ENCODE data around the gene ADAMTS17.
A peak's percentile ranks its signal among the peaks of the same experiment; 100 is the strongest.

ADAMTS17 gene

DNA sequence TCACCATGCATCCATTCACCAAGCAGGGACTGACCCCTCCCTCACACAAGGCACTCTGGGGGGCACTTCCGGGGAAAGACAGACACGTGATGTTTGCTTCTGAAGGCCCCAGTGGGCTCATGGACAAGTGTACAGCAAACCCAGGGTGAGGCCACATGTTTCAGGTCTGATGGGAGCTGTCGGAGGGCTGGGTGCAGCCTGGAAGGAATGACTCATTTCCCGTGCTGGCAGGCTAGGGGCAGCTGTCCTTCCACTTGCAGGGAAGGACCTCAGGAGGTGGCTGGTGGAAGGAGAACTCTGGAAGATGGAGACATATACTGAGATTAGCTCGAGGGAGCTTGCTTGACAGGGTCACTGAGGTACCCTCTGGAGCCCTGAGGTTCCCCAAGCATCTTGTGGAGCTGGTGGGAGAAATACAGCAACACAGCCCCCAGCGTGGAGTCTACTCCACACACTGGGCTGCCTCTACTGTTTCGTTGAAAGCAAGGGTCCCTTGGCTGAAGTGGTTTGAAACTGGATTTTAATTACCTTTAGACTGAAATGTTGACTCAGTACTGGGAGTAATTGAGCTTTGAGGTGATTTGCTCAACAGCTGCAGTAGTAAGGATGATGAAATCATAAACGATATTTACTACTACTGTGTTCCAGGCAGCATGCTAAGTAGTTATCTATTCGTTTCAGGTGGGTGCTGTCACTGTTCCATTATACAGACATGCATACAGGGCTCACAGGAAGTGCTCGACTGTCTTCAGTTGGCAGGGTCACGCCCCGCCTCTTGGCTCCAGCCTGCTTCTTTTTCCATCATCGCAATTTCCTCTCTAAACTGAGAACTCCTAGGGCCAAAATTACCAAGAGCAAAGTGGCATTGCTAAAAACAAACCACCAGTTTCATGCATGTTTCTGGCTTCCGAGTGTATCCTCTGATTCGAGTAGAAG is 230.4 kb downstream of the ADAMTS17 start:
- DNase-seq (ENCODE audit: low spot score) = peak; percentile 78

DNA sequence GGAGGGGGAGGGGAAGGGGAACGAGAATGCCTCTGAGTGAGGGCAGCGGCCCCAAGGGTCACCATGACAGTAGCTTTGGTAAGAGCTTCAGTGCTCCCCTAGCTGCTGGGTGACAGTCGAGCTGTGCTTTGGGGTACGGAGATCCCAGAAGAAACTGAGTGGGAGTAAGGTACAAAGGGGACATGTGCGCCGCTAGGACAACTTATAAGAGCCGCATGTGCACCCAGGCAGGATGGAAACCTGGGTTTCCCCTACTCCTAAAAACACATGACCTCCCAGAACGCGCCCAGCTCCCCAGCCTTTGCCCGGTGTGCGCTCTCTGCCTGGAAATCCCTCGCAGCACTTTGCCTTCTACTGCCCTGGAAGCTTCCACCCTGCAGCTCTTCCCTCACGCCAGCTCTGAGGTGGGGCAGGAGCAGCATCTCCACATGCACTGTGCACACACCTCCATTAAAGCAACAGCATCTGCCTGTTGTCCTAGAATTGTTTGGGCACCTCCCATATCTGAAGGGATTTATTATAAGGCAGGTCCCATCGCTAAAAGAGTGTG is 232.2 kb downstream of the ADAMTS17 start:
- no peak for DNase-seq (ENCODE audit: low spot score)

DNA sequence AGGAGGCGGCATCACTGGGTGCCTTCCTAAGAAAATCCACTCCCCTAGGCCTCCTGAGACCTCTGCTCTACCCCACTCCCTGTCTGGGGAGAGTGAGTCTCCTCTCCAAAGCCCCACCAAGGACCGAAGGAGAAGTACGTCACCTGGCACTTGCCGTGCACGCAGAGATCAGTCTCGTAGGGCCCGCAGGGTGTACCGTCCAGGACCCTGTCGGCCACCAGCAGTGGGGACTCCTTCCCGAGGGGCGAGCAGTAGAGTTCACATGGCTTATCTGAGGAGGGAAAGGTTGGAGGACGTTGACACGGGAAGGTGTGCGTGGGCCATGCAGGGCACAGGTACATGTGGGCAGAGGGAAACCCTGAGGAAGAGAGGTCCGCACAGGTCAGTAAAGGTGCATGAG is 232.9 kb downstream of the ADAMTS17 start:
- no peak for DNase-seq (ENCODE audit: low spot score)

DNA sequence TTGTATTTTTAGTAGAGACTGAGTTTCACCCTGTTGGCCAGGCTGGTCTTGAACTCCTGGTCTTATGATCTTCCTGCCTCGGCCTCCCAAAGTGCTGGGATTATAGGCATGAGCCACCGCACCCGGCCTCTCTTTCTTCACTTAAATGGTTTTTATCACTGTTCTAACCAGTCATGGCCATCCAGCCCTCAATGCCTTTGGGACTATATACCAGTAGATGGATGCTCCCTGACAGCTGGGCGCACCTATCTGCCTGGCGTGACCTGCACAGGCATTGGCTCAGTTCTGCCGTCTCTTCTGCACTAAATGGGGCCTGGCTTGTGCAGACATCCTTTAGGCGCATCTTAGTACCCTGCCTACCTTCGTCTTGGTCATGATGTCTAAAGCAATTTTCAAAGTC is 233.4 kb downstream of the ADAMTS17 start:
- no peak for DNase-seq (ENCODE audit: low spot score)

DNA sequence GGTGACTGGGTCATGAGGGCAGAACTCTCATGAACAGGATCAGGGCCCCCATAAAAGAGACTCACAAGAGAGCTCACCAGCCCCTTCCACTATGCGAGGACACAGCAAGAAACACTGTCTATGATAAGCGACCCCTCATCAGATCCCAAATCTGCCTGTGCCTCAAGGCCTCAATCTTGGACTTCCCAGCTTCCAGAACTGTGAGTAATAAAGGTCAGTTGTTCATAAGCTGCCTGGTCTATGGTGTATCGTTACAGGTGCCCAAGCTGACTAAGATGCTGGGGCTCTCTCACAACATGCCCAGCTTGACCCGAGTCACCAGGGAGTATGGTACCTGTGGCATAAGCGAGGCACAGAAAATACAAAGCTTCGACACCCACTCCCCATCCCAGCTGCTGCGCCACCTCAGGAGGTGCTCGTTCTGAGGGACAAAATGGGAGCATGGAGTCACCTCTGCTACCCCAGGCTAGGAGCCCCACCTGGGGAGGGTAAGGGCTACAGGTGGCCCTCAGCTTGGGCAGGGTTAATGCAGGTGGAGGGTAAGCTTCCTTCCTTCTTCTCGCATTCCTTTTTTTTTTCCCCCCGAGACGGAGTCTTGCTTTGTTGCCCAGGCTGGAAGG is 234.1 kb downstream of the ADAMTS17 start:
- DNase-seq (ENCODE audit: low spot score) = no peak

DNA sequence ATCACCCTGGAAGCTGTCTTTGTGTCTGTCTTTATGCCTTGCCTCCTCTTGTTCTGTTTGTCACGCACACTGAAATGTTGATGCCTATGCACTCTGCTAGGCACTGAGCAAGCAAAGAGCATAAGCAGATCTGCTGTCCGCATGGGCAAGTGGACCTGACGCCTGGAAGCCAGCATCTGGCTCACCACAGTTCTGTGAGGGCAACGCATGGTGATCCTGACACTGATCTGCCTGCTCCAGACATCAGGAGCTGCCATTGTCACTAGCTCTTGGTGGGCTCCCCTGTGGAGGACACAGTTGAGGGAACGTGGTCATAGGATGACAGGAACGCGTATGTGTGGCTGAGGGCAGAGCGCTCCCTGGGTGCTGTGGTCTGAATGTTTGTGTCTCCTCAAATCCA is 234.6 kb downstream of the ADAMTS17 start:
- no peak for DNase-seq (ENCODE audit: low spot score)

DNA sequence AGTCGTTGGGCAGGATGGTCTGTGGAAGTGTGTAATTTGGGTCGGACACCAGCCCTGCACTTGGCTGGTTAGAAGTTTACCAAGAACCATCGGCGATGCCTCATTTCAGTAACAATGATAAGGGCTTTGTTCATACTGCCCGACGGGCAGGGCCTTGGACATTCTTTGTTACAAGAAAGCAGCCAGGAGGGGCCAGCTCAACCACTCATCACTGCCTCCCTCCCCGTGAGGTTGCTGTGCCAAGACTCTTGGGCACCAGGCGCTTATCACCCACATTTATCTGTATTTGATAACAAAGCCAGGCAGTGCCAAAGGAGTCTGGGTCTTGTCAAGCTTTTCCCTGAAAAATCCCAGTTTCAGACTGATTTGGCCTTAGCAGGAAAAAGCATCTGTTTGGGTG is 235.0 kb downstream of the ADAMTS17 start:
- no peak for DNase-seq (ENCODE audit: low spot score)

DNA sequence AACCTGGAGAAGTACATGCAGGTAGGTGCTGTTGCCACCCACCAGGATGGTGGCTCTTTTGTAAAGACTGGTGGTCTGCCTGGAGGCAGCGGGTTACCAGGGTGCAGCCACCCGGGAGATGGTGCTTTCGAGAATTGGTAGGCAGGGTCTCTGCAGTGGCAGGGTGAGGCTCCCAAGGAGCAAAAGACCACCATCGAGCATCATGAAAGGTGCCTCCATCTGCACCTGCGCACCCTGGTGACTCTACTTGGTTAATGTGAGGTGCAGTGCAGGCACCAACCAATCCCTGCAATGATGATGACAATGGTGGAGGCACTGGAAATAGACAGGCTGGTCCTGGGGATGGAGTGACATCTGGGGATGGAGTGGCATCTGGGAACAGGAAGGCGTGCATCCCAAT is 236.7 kb downstream of the ADAMTS17 start:
- DNase-seq (ENCODE audit: low spot score) = no peak

DNA sequence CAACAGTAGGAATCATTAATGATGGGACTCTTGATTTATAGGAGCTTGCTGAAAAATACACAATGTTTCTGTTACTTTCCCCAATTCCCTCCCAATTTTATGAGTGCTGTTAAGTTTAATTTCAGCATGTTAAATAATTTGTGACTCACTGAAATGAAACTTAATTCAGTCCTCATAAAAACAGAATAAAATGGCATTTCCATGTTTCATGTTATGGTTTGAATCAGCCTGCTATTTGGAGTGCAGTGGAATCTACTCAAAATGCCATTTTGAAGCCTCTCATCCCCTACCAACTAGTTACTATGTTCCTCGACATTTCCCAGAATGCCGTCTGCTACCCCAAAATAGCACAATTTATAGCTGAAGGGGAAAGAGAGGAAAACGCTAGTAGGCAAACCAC is 237.5 kb downstream of the ADAMTS17 start:
- DNase-seq (ENCODE audit: low spot score) = no peak

DNA sequence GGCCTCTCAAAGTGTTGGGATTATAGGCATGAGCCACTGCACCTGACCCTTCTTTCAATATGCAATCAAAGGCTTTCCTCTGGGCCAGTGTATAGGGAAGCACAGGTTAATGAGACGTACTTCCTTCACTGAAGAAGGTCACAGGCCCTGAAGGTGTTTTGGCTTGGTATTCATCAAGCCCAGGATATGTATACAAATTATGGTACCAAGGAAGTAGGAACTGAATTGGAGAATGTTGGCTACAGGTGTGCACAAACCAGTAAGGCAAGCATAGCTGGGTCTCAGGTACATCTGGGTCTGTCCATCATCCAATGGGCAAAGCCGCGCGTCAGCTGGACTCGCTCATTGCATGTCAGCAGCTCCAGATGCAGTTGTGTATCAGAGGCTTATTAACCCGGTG is 237.9 kb downstream of the ADAMTS17 start:
- no peak for DNase-seq (ENCODE audit: low spot score)

DNA sequence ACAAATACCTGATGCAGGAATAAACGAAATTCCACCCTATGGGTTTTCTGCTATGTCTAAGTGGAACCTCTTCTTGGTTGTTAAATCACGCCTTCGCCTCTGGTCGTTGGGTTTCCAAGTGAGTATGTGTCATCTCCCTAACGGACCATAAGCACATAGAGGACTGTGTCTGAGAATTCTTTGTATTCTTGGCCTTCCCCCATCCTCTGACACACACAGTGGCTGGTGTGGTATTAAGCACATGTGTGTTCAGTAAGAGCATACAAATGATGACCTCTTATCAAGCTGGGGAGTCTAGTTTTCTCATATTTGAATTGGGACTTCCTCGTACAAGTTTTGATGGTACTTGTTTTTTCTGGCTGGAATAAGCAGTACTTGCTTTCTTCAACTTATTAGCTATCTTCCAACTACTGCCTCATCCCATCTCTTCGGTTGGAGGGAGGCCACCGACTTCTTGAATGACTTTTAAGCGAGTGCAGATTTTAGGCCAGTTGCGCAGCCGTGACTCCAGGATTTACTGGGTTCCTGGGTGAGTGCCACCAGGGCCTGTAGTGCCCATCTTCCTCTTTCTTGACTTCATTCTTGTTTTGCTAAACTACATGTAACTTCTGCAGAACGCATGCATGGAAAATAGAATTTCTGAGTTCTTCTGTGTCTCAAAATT is 240.2 kb downstream of the ADAMTS17 start:
- DNase-seq (ENCODE audit: low spot score) = no peak

DNA sequence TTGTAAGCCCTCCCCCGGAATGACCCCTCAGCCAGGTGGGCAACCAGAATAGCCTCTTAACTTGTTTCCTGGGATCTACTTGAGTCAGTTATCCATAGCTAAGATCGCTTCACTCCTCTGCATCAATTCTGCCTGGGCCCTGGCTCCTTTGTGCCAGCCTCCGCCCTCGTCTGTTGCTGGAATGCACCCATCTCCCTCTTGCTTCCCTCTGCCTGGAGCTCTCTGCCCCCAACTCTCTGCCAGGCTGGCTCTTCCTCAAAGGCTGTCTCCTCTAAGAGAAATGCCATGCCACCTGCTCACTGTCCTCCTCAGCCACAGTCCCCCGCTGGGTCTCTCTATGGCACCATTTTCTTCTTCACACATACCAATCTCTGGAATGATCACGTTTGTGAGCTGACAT is 240.8 kb downstream of the ADAMTS17 start:
- no peak for DNase-seq (ENCODE audit: low spot score)

DNA sequence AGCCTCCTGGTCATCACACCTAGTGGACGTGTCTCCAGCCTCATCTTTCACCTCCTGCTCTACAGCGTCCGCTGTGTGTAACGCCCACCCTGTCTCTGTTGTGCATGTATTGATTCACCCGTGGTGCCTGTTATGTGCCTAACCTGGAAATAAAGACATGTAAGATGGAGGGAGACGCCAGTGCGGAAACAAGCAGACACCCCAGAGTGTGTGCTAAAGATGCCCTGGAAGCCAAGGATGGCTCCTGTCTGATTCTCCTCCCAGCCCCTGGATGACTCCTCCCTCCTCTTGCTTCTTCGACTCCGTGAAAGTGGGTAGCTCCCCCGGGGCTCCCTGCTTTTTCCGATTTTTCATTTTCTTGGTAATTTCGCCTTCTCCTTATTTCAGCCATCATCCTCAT is 241.8 kb downstream of the ADAMTS17 start:
- no peak for DNase-seq (ENCODE audit: low spot score)

DNA sequence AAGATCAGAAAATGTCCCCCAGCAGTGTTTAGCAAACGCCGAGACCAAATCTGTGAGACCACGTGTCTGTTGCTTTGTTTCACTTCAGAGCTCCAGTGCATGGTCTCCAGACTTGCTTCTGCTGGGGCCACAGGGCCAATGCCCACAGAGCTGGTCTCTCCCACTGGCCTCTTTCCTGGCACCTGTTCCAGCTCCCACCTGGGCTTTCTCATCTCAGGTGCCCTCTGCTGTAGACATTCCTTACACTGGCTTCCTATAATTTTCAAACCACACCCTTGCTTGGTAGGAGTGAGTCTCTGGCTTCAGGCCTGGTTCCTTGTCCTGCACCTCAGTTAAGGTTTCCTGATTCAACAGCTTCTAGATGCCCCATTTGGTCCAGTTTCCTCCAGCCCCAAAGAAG is 243.1 kb downstream of the ADAMTS17 start:
- DNase-seq (ENCODE audit: low spot score) = no peak

DNA sequence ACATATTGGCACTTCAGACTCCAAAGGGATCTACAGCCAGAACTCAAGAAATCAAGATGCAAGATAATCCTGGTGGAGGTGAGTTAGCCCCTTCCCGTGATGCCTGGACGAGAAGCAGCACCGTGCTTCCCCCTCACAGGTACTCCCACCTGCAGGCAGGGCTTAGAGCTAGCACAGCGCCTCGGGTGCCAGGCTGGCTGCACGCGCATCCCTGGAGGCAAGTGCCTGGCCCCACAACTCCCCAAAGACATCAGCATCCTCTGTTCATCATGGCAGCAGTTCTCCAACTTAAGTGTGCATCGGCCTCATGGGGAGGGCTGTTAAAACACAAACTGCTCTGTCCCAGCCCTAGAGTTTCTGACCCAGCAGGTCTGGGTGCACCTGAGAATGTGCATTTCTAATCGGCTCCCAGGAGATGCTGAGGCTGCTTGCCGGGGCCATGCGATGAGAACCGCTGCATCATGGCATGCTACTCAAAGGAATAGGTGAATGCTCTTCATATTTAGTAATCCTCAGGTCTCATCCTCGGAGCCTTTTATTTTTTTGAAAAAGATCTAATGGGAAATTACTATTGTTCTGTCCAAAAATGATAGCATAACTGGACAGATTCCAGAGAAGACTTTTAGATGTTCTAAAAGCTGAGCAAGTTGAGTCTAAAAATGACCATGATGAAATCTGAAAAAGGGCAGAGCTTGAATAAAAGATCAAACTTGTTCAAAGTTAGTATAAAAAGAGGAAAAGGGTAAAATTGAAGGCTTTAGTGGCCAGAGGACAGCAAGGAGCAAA is 244.2 kb downstream of the ADAMTS17 start:
- DNase-seq (ENCODE audit: low spot score) = no peak

DNA sequence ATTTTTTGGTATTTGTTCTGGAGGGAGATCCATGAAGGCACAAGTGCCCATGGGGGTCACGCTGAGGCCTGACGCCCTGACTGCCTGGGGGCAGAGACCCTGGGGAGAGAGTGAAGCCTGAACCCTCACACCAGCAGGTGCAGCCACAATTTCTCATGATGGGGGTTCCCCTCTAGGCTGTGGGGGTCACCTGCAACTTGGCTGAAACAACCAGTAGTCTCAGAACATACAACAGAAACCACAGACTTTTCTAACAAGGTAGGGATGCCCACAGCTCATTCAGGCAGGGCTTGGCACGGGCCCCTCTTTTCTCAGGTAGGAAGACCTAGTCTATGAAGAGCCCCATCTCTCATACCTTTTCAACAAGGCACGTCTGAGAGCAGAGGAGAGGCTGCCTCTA is 245.1 kb downstream of the ADAMTS17 start:
- no peak for DNase-seq (ENCODE audit: low spot score)

DNA sequence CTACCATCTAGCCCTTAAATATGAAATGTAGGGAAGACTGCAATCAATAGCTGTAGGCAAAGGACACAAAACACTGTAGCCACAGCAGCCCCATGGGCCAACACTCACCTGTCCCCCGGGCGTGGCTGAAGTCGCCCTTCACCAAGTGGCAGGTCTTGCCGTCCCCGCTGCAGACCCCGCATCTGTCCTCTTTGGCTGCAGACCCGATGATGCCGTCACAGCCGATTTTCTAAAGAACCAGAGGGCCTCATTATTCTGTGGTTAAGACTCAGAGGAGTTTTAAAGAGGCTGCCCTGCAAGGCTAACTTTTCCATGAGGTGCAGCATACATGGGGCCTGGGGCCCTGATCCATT is 245.6 kb downstream of the ADAMTS17 start:
- DNase-seq (ENCODE audit: low spot score) = no peak

DNA sequence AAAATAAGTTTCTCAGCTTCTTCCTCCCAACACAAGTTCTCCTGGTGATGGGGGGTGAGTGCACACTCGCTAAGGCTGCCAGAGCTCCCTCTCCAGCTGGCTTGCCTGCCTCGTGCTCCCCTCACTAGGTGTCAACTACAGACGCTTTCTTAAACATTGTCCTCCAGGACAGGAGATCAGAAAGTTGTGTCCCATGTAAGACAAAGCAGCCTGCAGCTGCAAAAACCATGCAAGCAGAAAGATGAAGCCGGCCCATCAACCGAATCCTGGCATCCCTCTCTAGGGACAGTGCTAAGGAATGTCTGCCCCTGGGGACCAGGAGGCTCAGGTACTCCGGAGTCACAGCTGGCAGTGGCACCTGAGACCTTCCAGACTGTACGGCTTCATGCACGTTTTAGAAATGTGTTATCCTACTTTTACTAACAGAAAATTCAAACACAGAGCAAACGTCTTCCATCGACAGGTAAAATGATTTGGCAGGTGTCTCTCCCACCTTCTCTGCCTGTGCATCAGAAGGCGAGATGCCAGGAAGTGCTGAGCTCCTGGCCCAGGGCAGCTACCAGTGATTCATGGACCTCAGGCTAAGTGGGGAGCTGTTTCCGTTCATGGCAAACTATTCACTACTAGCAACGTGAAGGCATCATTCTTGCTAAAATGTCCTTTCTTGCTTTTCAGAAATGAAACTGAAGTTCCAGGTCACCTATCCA is 246.1 kb downstream of the ADAMTS17 start:
- no peak for DNase-seq (ENCODE audit: low spot score)

DNA sequence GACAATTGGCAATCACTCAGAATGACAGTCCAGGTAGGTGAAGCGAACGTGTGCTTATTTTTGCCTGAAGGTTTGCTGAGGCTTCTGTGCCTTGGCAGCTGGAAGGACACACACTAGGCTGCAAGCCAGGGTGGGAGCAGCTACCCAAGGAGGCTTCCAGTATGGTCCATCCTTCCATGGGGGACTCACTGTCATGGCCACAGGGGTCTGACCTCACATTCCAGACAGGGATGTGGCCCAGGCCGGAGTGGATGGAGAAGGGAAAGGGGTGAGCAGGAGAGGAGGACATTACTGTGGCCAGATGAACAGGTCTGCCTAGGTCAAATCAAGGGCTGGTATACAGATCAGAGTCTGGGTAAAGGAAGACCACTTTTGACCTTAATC is 247.7 kb downstream of the ADAMTS17 start:
- no peak for DNase-seq (ENCODE audit: low spot score)

DNA sequence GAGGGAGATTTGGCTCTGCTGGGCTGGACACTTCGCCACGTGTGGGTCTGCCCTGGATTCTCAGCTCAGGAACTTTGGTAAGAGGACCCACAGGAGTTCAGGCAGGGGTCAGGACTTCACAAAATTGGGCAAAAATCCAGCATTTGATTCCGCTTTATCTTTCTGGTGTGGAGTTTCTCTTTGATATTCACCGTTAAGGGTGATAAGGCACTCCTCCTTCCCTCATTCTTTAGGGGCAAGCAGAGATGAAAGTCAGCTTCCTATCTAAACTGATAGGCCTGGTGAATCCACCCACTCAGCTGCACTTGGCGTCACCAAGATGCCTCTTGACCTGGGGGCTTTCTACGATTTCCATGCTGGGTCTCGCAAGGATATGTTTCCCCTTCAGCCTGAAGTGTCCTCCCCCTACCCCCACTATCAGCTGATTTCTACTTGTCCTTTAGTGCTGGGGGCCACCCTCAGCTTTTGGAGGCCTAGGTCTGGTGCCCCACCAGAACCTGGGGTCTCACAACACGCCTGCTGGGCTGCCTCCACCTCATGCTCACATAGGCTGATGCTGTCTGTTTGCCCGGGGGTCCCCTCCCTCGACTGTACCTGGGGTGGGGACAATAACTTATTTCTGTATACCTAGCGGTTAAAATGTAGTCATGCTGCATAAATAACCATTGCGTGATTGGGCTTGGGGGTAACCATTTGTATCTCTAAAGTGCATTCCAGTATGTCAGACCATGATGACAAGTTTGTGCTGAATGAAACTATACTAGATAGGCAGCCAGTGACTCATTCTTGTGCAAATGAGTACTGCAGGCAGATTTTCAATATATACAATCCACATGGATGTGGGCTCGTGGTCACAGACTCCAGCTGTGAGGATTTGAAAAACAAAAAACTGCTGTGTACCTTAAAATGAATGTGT is 248.3 kb downstream of the ADAMTS17 start:
- DNase-seq (ENCODE audit: low spot score) = no peak

All from AG08396 (cell line).